Measurements from ENCODE around the gene STARD9.
"Not testable (repeated sequence)": the region's sequence is repeated elsewhere in the genome, so short reads cannot be mapped to it uniquely, and the experiment has no call there.

STARD9 gene

DNA sequence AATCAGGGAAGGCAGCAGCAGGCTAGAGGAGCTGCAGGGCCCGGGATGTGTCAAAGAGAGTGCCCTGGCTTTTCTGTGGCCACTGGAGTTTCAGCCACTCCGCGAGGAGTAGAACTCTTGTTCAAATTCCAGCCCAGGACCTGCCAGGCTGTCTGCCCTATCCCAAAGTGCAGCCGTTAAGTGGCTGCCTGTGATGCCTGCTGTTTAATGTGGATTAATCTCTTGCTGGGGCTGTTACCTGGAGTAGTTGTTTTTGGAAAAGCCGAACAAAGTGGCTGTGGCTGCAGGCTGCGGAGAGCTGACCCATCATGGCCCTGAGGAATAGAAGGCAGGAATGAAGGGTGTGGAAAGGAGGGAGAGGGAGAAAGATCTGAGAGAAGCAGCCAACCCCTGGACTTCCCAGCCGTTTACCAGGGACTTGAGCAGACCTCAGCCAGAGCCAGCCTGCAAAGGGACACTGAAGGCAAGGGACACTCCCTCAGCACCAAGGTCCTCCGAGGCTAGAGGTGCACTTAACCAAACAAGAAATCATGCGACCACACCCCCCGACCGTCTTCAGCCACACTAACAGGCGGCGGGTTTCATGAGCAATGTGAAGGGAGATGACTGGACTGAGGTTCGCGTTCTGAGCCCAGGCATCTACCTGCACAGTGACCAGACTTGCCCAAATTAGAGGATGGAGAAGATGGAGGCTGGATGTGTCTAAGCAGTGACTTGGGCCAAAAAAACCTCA is 156.9 kb downstream of the STARD9 start:
- no peak for DNase-seq

GRCh38 chr15:42733027-42733426 is 157.6 kb downstream of the STARD9 start:
- DNase-seq = no peak

GRCh38 chr15:42734076-42734672 is 158.8 kb downstream of the STARD9 start:
- no peak for DNase-seq

GRCh38 chr15:42735382-42736165 is 160.2 kb downstream of the STARD9 start:
- no peak for DNase-seq

- DNase-seq = peak; percentile 2
Observed at GRCh38 chr15:42736178-42736792, 160.9 kb downstream of the STARD9 start.

- peak; percentile 95 for DNase-seq
Observed at GRCh38 chr15:42736793-42737528, 161.6 kb downstream of the STARD9 start, which contains the start of gene CDAN1. Gene CDAN1 (minus strand): TSS chr15:42737128. CDS start chr15:42737102, 26 bp downstream.

DNA sequence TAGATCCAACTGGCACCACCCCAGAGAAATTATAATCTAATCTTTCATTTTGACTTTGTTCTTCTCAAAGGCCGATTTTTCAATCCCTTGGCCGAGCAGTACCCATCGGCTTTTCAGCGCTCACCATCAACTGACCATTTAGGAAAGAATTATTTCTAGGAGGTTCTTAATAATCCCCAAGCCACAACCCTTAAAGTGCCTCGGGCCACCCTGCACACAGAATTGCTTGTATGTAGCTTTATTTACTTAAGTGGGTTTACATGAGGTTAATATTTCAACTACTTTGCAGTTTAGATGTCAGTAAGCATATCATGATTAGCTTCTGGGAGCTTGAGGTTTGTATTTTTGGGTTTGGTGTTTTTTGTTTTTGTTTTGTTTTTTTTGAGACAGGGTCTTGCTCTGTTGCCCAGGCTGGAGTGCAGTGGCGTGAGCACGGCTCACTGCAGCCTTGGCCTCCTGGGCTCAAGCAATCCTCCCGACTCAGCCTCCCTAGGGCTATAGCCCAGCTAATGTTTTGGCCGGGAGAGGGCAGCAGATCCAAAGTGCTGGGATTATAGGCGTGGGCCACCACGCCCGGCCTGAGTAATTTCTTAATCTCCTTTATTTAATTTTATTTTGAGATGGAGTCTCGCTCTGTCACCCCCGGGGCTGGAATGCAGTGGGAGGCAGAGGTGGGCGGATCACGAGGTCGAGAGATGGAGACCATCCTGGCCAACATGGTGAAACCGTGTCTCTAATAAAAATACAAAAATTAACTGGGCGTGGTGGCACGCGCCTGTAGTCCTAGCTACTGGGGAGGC is 162.3 kb downstream of the STARD9 start:
- no peak for DNase-seq

- no peak for DNase-seq
Observed at GRCh38 chr15:42741710-42742109, 166.3 kb downstream of the STARD9 start.

DNA sequence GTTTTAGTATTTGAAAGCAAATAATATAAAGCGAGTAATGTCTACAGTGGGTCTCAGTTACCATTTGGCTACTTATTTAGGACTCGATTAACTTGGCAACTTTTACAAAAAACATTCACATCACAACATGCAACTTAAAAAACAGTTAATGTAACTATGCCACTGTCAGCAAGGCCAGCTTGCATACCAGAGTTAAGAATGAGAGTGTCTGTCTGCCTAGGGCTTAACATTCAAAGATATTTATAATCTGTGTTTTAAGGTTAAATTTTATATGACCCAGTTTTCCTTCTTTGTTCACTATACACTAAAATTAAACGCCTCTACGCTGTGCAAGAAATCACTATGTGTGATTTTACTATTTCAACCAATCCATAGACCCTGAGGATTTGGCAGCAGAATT is 166.7 kb downstream of the STARD9 start:
- DNase-seq = no peak

DNA sequence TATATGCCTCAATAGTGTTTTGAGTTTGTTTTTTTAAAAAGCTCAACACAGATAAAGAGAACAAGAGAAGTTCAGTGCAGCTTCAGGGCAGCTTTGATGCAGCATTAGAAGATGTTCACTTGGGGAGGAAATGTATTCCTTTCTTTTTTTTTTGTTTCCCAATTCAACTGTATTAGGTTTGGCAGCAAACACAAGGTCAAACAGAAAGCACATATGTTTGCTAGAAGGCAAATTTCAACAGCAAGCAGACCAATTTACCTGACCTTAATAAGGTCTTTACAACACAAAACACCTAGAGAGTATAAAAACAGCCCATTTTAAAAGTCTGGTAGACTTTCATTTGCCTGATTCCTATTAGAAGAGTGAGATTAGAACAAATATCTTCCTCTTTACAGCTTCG is 168.8 kb downstream of the STARD9 start:
- no peak for DNase-seq

DNA sequence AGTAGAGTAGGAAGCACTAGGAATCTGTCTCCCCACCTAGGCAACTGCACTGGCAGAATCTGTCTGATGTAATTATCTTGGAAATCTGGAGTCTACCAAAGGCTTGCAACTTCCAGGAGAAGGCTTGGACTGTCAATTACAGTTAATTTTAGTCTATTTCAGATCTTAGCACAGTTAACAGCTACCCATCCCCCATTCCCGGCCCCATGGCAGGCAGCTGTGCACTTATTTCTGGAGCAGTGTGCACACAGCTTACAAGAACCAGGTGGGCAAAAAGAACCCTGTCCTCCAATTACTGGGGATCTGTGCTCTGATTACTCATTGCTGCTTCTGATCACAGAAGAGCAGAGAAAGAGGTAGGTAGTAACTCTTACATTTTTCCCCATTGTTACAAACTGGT is 173.9 kb downstream of the STARD9 start:
- DNase-seq = no peak

DNA sequence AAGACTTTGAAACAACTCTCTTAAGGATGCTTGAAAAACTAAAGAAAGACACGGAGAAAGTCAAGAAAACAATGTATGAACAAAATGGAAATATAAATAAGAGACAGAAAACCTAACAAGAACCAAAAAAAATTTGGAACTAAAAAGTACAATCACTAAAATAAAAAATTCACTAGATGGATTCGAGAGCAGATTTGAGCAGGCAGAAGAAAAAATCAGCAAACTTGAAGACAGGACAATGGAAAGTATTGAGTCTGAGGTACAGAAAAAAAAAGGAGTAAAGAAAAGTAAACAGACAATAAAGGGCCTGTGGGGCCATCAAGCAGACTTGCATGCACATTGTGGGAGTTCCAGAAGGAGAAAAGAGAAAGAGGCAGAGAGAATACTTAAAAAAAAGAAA is 174.9 kb downstream of the STARD9 start:
- DNase-seq = no peak

DNA sequence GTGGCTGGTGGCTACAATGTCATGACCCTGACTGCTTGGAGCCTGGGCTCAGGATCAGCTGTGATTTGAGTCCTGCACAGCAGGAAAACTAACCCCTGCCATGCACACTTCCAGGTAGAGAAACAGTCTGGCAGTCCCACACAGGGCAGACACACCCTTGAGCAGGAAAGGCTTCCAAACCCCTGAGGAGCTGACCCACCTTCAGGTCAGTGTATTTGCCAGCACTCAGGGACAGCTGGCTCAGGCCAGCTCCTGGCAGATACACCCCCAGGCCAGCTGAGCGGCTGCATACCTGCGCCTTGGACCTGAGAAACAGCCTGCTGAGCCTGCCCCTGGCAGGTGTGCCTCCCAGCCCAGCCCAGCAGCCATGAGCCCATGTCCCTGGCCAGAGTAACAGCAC is 183.7 kb downstream of the STARD9 start:
- DNase-seq = no peak

DNA sequence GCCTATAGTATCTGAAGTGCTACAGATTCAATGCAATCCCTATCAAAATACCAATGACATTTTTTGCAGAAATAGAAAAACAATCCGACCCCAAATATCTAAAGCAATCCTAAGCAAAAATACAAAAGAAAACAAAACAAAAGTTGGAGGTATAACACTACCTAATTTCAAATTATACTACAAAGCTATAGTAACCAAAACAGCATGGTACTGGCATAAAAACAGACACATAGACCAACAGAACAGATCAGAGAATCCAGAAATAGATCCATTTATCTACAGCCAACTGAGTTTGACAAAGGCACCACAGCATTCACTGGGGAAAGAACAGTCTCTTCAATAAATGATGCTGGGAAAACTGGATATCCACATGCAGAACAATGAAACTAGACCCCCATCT is 185.4 kb downstream of the STARD9 start:
- DNase-seq = no peak

GRCh38 chr15:42761813-42762212 is 186.4 kb downstream of the STARD9 start:
- not testable (repeated sequence) for DNase-seq

GRCh38 chr15:42764154-42764731 is 188.8 kb downstream of the STARD9 start:
- DNase-seq = not testable (repeated sequence)

GRCh38 chr15:42766109-42766508 is 190.7 kb downstream of the STARD9 start:
- DNase-seq = not testable (repeated sequence)
